Activated naive CD8-positive, alpha-beta T cell treated with anti-CD3 and anti-CD28 coated beads, Interleukin-2, amount 50 U/mL, for 24 hours (primary cell): ENCODE measurements around the gene CDH23.

Experiments used
- ATAC-seq: fragments of 150-1000 bp; cut with Tn5 transposase; one replicate; pipeline ENCODE4 v1.10.0; 2021
- DNase-seq: peaks from one replicate; pipeline ENCODE4 v3.0.0; 2021
- H3K27ac Mint-ChIP-seq: one replicate; pipeline ENCODE4 v1.8.0; 2021; ENCODE audit warnings: mild to moderate bottlenecking, mixed read lengths
- H3K27me3 Mint-ChIP-seq: one replicate; pipeline ENCODE4 v1.8.0; 2021; ENCODE audit warnings: mixed read lengths
- H3K36me3 Mint-ChIP-seq: one replicate; pipeline ENCODE4 v1.8.0; 2021; ENCODE audit warnings: low read depth, mixed read lengths
- H3K4me1 Mint-ChIP-seq: one replicate; pipeline ENCODE4 v1.8.0; 2021; ENCODE audit warnings: mixed read lengths
- H3K4me3 Mint-ChIP-seq: one replicate; pipeline ENCODE4 v1.8.0; 2021; ENCODE audit warnings: mild to moderate bottlenecking, moderate library complexity, mixed read lengths
- H3K9me3 Mint-ChIP-seq: one replicate; pipeline ENCODE4 v1.8.0; 2021; ENCODE audit warnings: mixed read lengths

Gene CDH23

DNA sequence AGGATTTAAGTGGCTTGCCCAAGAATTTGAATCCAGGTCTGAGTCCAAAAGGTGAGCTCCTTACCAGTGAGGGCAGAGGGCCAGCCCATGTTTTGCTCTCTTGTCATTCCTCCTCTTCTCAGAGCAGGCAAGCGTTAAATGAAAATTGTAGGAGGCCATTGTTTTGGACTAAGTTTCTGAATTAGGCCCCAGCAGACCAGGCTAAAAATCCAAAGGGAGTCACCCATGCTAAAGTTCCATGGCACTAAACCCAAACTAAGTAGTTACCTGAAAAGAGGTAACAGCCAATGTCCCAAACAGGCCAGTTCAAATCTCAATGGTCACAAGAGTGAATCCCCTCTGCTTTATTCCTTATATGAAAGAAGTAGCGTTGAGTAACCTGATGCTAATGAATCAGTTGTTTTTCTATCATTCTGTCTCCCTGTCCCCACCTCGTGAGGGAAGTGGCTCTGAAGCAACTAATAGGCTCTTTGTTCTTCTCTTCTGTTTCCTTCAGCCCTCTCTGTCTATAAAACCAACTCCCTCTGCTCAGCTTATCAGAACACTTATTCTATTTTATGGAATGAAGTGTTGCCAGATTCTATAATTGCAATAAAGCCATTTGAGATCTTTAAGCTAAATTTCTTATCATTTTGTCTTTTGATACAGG, 17.5 kb upstream of the CDH23 start:
- H3K36me3 Mint-ChIP-seq = no peaks in the 10 kb centered on the region
- H3K4me3 Mint-ChIP-seq = no peak overlapping the region
- peaks cover 9% of the 10 kb centered on the region for H3K4me1 Mint-ChIP-seq
- ATAC-seq = no peak
- H3K27me3 Mint-ChIP-seq = no peaks in the 10 kb centered on the region
- no peaks in the 10 kb centered on the region for H3K9me3 Mint-ChIP-seq
- no peak overlapping the region for H3K27ac Mint-ChIP-seq
- DNase-seq = no peak

DNA sequence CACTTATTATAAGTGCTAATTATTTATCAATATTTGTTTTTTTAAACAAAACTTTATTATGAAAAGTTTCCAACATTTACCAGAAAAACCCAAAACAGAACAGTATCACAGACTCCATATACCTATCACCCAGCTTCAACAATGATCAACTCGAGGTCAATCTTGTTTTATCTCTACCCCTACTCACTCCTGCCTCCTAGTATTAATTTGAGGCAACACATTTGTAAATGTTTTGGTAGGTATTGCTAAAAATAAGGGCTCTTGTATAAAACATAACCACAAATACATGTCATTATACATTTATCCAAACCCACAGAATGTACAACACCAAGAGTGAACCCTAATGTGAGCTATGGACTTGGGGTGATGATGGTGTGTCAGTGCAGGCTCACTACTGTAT, 15.9 kb upstream of the CDH23 start:
- Mint-ChIP-seq H3K4me3 (no peak overlapping the region), H3K4me1 (peaks cover 9% of the 10 kb centered on the region), H3K36me3 (no peaks in the 10 kb centered on the region), H3K9me3 (no peaks in the 10 kb centered on the region), H3K27ac (no peak overlapping the region), H3K27me3 (no peaks in the 10 kb centered on the region)
- ATAC-seq (no peak), DNase-seq (no peak)

DNA sequence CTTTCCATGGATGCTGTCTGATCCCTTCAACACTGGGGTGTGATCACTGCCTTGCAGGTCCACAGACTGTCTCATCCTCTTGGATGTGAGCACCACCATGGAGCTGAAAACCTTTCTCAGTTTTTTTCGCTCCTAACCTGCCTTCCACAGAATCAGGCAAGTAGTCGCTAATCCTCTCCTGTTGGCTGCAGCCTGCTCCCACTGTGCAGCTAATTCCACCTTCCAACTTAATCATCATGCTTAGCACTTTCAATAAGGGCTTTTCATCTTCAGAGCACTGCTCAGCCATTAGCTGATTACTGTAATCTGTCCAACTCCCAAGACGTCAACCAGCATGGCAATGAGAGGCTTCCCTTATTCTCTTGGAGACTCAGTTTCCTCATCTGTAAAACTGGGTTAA, 15.1 kb upstream of the CDH23 start:
- DNase-seq = no peak
- Mint-ChIP-seq H3K4me1 (peaks cover 5% of the 10 kb centered on the region), H3K36me3 (no peaks in the 10 kb centered on the region), H3K27me3 (no peaks in the 10 kb centered on the region), H3K9me3 (no peaks in the 10 kb centered on the region), H3K27ac (no peak overlapping the region), H3K4me3 (no peak overlapping the region)
- no peak for ATAC-seq

DNA sequence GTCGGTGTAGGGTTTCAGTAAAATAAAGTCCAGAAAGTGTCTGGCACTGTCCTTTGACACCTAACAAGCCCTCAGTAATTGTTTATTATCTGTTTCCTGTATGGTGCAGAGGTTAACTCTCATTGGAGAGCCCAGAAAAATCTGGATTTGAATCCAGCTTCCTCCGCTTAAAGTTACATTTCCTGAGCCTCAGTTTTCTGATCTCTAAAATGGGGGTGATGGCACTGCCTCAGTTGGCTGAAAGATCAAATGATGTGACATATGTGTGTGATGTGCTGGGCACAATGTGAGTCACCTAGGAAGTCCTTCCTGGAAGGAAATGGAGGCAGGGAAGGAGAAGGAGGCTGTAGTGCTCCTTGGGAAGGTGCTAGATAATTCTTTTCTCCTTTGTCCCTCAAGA, 14.7 kb upstream of the CDH23 start:
- H3K4me3 Mint-ChIP-seq = no peak overlapping the region
- DNase-seq (no peak), ATAC-seq (no peak)
- no peaks in the 10 kb centered on the region for H3K9me3 Mint-ChIP-seq
- H3K27ac Mint-ChIP-seq = no peak overlapping the region
- H3K27me3 Mint-ChIP-seq = no peaks in the 10 kb centered on the region
- H3K36me3 Mint-ChIP-seq = no peaks in the 10 kb centered on the region
- H3K4me1 Mint-ChIP-seq = peaks cover 5% of the 10 kb centered on the region

DNA sequence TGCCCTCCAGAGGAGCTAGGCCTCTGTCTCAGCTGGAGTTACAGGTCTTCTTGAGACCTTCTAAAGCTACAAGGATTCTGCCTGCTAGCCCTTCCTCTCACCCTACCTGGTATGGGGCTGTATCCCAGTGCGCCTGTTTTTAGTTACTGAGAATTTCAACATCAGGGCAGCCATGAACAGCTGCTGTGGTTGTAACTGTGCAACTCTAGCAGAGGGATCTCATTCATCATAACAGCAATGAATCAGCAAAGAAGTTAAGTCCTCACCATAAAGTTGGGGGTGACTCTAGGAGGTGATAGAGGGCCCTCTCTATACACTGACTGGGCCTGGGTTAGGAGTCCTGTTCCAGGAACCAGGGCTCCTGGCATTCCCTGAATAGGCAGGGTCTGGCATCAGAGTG, 14.0 kb upstream of the CDH23 start:
- H3K36me3 Mint-ChIP-seq = no peaks in the 10 kb centered on the region
- no peak overlapping the region for H3K27ac Mint-ChIP-seq
- DNase-seq (no peak), ATAC-seq (no peak)
- H3K4me1 Mint-ChIP-seq = peaks cover 1% of the 10 kb centered on the region
- H3K27me3 Mint-ChIP-seq = no peaks in the 10 kb centered on the region
- no peak overlapping the region for H3K4me3 Mint-ChIP-seq
- H3K9me3 Mint-ChIP-seq = no peaks in the 10 kb centered on the region

DNA sequence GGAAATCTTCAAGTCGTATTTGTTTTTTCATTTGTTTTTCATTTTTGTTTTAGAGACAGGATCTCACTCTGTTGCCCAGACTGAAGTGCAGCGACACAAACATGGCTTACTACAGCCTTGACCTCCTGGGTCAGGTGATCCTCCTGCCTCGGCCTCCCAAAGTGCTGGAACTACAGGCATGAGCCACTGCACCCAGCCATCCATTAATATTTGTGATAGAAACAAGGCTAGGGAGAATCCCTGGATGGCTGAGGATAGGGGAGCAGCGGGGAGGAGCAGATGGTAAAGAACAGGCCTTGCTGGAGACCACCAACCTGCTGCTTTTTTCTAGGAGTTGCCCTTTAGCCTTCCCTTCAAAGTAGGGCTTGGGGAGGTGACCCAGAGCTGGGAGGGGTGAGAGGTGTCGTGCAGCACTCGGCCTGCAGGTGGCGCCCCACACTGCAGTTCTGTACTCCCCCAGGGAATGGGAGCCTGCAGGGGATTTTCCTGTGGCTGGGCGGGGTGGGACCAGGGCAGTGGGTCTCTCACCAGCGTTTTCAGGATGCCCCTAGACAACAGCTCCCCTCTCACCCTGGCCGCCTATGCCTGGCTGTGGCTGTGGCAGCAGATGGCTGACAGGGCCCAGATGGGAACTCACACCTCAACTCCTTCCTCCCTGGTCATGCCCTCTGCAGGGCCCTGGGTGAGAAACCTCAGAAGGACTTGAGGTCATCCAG, 12.6 kb upstream of the CDH23 start:
- Mint-ChIP-seq H3K4me1 (no peaks in the 10 kb centered on the region), H3K9me3 (no peaks in the 10 kb centered on the region), H3K27ac (no peak overlapping the region), H3K4me3 (no peak overlapping the region), H3K36me3 (no peaks in the 10 kb centered on the region), H3K27me3 (no peaks in the 10 kb centered on the region)
- DNase-seq = peak; percentile 85
- peak; percentile 85 for ATAC-seq

DNA sequence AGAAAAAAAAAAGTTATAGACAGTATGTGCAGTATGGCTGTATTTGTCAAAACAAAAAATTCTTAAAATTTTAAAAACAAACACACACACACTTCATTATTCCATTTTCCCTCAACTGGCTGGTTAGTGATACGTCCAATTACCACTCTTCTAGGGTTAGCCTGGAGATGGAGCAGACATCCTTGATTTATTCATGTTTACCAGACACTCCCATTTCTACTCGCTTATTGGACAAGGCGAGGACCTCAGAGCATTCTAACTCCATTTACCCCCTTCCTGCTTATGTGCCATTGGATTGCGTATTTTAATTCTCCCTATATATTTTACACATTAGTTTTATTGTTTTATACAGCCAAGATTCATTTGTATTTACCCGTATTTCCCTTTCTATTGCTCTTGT, 8.5 kb upstream of the CDH23 start:
- ATAC-seq (no peak), DNase-seq (no peak)
- Mint-ChIP-seq H3K4me3 (no peak overlapping the region), H3K9me3 (no peaks in the 10 kb centered on the region), H3K27ac (no peak overlapping the region), H3K4me1 (no peaks in the 10 kb centered on the region), H3K36me3 (no peaks in the 10 kb centered on the region), H3K27me3 (peaks cover 7% of the 10 kb centered on the region)

DNA sequence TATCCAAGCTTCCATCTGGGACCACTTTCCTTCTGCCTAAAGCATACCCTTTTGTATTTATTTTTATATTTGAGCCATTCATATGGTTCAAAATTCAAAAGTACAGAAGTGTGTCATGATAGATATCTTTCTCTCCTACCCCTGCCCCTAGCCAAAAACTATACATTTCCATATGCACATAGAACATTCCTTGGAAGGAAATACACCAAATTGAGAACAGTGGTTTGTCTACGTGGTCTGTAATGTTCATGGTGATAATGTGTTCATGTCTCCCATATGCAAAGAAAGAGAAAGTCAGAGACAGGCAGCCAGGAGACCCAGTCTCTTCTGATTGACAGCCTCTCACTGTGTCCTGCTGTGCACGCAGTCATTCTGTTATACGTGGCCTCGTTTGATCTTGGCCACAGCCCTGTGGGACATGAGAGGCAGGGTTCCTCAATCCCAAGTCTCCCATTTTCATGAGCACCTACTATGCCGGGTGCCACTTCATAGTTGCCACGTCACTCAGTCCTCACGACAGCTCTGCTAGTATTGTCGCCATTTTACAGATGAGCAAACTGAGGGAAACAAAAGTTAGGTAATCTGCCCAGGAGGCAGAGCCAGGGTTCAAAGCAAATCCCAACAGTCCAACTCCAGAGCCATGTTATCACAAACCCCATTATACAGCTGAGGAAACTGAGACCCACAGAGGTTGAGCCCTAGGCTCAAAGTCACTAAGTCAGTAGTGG, 8.0 kb upstream of the CDH23 start:
- Mint-ChIP-seq H3K4me3 (no peak overlapping the region), H3K27me3 (peaks cover 10% of the 10 kb centered on the region), H3K27ac (no peak overlapping the region), H3K36me3 (no peaks in the 10 kb centered on the region), H3K9me3 (no peaks in the 10 kb centered on the region), H3K4me1 (no peaks in the 10 kb centered on the region)
- no peak for DNase-seq
- ATAC-seq = no peak

DNA sequence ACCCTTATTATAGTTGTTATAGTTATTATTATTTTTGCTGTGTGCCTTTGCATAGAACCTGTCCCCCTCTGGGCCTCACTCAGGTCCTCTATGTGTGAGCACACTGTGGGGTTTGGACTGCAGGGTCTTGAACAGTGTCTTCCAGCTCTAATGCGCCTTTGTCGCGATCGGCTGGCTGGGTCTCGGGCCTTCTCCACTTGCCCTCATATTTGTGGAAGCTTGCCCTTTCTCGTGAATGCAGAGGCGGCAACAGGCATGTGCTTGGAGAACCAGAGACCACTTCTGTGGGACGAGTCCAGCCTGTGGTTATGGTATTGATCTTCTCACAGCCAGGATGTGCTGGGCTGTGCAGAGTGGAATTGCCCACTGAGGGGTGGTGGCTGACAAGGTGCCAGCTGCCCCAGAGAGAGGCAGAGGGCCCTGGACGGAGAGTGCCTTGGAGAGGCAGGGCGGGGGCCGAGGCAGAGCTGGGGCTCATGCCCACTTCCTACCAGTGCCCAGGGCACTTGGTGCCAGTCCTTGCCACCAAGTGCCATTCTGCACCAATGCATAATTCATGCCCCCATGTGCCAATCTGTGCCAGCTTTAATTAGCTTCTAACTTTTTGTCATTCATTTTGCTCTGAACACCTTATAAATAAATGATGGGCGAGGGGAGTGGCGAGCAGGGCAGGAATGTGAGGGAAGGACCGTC, 6.8 kb upstream of the CDH23 start:
- DNase-seq = no peak
- Mint-ChIP-seq H3K9me3 (no peaks in the 10 kb centered on the region), H3K4me1 (no peaks in the 10 kb centered on the region), H3K36me3 (no peaks in the 10 kb centered on the region), H3K27ac (no peak overlapping the region), H3K4me3 (no peak overlapping the region), H3K27me3 (peaks cover 21% of the 10 kb centered on the region)
- ATAC-seq = no peak

DNA sequence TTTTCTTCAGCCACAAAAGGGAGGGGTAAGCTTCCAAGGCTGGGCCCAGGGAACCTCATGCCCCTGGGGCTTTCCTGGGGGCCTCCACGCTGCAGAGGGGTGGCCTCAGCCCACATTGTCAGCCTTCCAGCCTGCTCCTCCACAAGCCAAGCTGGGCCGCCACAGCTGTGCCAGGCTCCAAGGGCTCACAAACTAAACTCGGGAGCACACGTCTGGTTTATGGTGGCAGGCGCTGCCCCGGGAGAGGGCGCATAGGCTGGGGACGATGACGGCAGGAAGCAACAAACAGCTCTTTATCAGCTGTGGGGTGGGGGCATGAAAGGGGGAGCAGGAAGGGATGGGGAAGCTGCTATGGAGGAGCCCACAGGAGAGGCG, 6.3 kb upstream of the CDH23 start:
- Mint-ChIP-seq H3K27ac (no peak overlapping the region), H3K36me3 (no peaks in the 10 kb centered on the region)

DNA sequence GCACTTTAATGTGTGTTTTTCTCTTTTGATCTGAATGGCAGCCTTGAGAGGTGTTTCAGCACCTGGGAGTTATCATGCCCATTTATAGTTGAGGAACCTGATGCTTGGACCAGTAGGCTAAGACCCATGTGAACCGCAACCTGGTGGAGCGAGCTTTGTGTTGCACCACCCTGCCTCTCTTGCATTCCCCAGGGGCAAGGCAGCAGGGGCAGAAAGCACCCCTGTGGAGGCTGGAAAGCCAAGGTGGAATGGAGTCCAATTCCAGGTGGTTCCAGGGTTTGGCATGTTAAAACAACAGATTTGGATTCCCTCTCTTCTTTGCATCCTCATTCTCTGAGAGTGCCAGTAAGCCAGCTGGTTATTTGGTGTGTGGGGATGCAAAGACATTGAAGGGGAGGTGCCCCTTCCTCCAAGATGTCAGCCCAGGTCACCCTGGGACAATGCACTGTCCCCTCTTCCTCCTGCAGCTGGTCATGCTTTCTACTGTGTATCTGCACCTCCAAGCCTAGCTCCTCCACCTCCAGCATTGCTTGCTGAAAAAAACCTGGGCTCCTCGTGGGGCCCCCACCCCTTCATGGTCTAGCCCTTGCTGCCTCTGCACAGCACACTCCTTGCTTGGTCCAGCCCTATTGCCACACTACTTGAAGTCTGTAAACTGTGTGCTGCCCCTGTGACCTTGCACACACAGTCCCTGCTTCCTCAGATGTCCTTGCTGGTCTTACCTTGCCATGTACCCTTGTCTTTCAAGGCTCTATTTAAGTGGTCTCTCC, 5.6 kb upstream of the CDH23 start:
- ATAC-seq (no peak), DNase-seq (no peak)
- H3K4me1 Mint-ChIP-seq = no peaks in the 10 kb centered on the region
- no peak overlapping the region for H3K27ac Mint-ChIP-seq
- no peaks in the 10 kb centered on the region for H3K36me3 Mint-ChIP-seq
- H3K9me3 Mint-ChIP-seq = no peaks in the 10 kb centered on the region
- H3K4me3 Mint-ChIP-seq = no peak overlapping the region
- H3K27me3 Mint-ChIP-seq = peaks cover 33% of the 10 kb centered on the region

More for the DNA sequence above, 6.3 kb upstream of the CDH23 start:
- peaks cover 26% of the 10 kb centered on the region for H3K27me3 Mint-ChIP-seq
- H3K9me3 Mint-ChIP-seq = no peaks in the 10 kb centered on the region
- H3K4me3 Mint-ChIP-seq = no peak overlapping the region
- ATAC-seq (no peak), DNase-seq (no peak)
- H3K4me1 Mint-ChIP-seq = no peaks in the 10 kb centered on the region

DNA sequence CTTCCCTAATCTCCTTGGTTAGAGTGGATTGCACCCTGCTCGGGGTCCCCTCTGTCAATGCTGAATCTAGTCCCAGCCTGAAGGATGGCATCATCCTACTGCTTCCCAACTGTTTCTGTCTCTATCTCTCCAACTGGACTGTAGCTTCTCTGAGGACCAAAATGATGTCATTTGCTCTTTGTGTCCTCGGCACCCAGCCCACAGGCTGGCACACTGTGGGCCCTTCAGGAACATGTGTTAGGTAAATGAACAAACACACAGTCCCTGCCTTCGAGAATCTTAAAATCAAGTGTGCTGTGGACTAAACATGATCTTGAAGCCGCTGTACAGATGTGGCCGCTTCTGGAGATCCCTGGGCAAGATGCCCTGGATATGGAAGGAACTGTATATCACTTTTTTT, 5.0 kb upstream of the CDH23 start:
- DNase-seq (no peak), ATAC-seq (no peak)
- H3K4me3 Mint-ChIP-seq = no peak overlapping the region
- H3K9me3 Mint-ChIP-seq = no peaks in the 10 kb centered on the region
- no peaks in the 10 kb centered on the region for H3K4me1 Mint-ChIP-seq
- peaks cover 33% of the 10 kb centered on the region for H3K27me3 Mint-ChIP-seq
- no peak overlapping the region for H3K27ac Mint-ChIP-seq
- no peaks in the 10 kb centered on the region for H3K36me3 Mint-ChIP-seq

DNA sequence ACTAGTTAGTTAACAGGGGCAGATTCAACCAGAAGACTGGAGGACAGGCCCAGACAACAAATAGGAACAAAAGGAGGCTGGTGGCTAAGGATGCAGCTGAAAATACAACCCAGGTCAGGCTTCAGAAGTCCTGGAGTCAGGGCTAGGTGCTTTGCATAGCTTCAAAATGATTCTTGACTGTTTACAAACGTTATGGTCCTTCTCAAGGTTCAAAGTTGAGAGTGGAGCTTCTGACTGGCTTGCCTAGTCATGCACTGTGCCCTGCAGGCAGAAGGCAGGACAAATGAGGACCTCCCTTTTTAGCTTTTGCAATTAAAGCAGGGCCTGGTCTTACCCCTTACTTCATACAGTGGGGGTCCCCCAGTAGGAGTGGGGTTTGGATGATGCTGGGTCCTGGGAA, 4.4 kb upstream of the CDH23 start:
- H3K27me3 Mint-ChIP-seq = peaks cover 33% of the 10 kb centered on the region
- no peak overlapping the region for H3K27ac Mint-ChIP-seq
- no peak for ATAC-seq

More for the DNA sequence above, 4.4 kb upstream of the CDH23 start:
- Mint-ChIP-seq H3K4me1 (no peaks in the 10 kb centered on the region), H3K9me3 (no peaks in the 10 kb centered on the region), H3K36me3 (no peaks in the 10 kb centered on the region), H3K4me3 (no peak overlapping the region)
- no peak for DNase-seq
